Activated CD4-positive, alpha-beta T cell treated with anti-CD3 and anti-CD28 coated beads, Interleukin-10, Interleukin-2, amounts not matched to agents 100 ng/mL and 50 ng/mL, durations not matched to agents 16 hours and 8 hours (primary cell): ENCODE results near the gene CT45A9.
"Not testable (repeated sequence)": the region's sequence is repeated elsewhere in the genome, so short reads cannot be mapped to it uniquely, and the experiment has no call there.

Experiments
- DNase-seq: peaks from one replicate; pipeline ENCODE4 v3.0.0-alpha.2; 2020

Gene CT45A9

GRCh38 chrX:135871712-135872111 is at the start of gene CT45A9:
Gene CT45A9, minus strand, starts transcription at chrX:135871812. Its CDS starts 3,751 bp downstream, at chrX:135868061.
- not testable (repeated sequence) for DNase-seq

GRCh38 chrX:135920516-135920915 is 48.9 kb upstream of the CT45A9 start:
- not testable (repeated sequence) for DNase-seq

- no peak for DNase-seq
Measured at GRCh38 chrX:135914404-135914803, 42.8 kb upstream of the CT45A9 start.

GRCh38 chrX:135910251-135910650 is 38.6 kb upstream of the CT45A9 start:
- DNase-seq, result no peak

- no peak for DNase-seq
Measured at GRCh38 chrX:135893294-135893817, 21.7 kb upstream of the CT45A9 start, which contains the start of the genes CT45A10 and SAGE1. Gene CT45A10, minus strand, starts transcription at chrX:135893444. Its CDS starts 8,100 bp downstream, at chrX:135885344. Gene SAGE1, plus strand, starts transcription at chrX:135893716. Its CDS starts 2,527 bp downstream, at chrX:135896243.

GRCh38 chrX:135892781-135893180 is 21.2 kb upstream of the CT45A9 start:
- no peak for DNase-seq

GRCh38 chrX:135890087-135890585 is 18.5 kb upstream of the CT45A9 start:
- no peak for DNase-seq

GRCh38 chrX:135888976-135889375 is 17.4 kb upstream of the CT45A9 start:
- DNase-seq, result peak; percentile 61

GRCh38 chrX:135888230-135888629 is 16.6 kb upstream of the CT45A9 start:
- DNase-seq, result not testable (repeated sequence)

- not testable (repeated sequence) for DNase-seq
Measured at GRCh38 chrX:135882741-135883140, 11.1 kb upstream of the CT45A9 start.

GRCh38 chrX:135854438-135854837 is 17.2 kb downstream of the CT45A9 start, which contains the start of gene CT45A8:
Gene CT45A8, minus strand, starts transcription at chrX:135854538. Its CDS starts 3,755 bp downstream, at chrX:135850783.
- DNase-seq, result not testable (repeated sequence)

- DNase-seq, result not testable (repeated sequence)
Measured at GRCh38 chrX:135837180-135837579, 34.4 kb downstream of the CT45A9 start, which contains the start of gene CT45A7. Gene CT45A7, minus strand, starts transcription at chrX:135837280. Its CDS starts 3,747 bp downstream, at chrX:135833533.

- not testable (repeated sequence) for DNase-seq
Measured at GRCh38 chrX:135819912-135820311, 51.7 kb downstream of the CT45A9 start, which contains the start of gene CT45A2. Gene CT45A2, minus strand, starts transcription at chrX:135820012. Its CDS starts 3,747 bp downstream, at chrX:135816265.
